Breast epithelium (tissue), 3 donors: ENCODE data around the gene DEFB115.

Experiments
- CTCF ChIP-seq, 3 donors: fragments of 450-650 bp; IDR thresholded peaks; one replicate each; pipeline ENCODE4 v1.5.1; 2016 to 2017; ENCODE audit warnings: antibody characterized with exemption in 3 of 3, mild to moderate bottlenecking in 3 of 3, moderate library complexity in 3 of 3
- POLR2A ChIP-seq: fragments of 450-650 bp; IDR thresholded peaks from one replicate; pipeline ENCODE4 v1.6.1; 2016; ENCODE audit warnings: antibody characterized with exemption, mild to moderate bottlenecking, moderate library complexity
- POLR2AphosphoS5 ChIP-seq, 3 donors: sonication (generic); formaldehyde crosslinking; IDR thresholded peaks; one replicate each; pipeline ENCODE4 v1.6.1; 2017; ENCODE audit warnings: antibody characterized with exemption in 3 of 3

GRCh38 chr20:31256959-31257358 is 505 bp upstream of the DEFB115 start:
- TF ChIP-seq CTCF (IDR thresholded peaks at IDR 0.05) (no peak), POLR2AphosphoS5 (IDR thresholded peaks at IDR 0.05) (no peak), POLR2A (no peak)
